HL-60/S4 treated with phorbol 12-myristate 13-acetate at 8.2 ng/mL for 4 days and 3 days (cell line): Measurements from ENCODE around the gene GPHN.
"Not testable (repeated sequence)": the region's sequence is repeated elsewhere in the genome, so short reads cannot be mapped to it uniquely, and the experiment has no call there.

ENCODE experiments used
- in situ Hi-C: fragments of 300-500 bp; cut with MboI; formaldehyde crosslinking; loops from 2 replicates; pipeline ENCODE4 v1.15.0; 2022; ENCODE audit warnings: low sequenced_read_pairs

GPHN gene

DNA sequence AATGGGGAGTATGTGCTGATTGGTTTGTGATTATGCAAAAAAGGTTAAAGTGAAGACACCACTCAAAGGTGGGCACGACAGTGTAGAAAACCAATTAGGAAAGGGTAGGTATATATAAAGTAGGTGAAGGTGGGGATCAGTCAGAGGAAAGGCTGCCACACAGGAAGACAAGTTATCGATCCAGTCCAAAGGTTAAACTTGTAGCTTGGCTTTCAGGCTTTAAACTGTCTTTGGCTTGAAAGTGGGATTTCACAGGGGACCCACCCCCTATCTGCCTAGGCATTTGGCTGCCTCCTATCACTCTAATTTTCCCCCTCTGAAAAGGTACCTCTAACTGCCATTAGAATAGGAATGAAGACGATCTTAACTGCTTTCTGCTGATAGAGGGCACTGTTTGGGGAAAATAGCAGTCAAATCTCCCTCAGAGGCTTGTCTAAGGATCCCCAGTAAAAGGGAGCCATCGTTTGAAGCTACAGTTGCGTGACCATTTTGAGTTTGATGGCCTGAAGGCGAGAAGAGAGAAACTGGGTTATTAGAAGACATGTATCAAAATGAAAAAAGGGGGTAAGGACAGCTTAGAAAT lies 250.2 kb downstream of the GPHN start:
- in situ Hi-C loops = no loop called here

DNA sequence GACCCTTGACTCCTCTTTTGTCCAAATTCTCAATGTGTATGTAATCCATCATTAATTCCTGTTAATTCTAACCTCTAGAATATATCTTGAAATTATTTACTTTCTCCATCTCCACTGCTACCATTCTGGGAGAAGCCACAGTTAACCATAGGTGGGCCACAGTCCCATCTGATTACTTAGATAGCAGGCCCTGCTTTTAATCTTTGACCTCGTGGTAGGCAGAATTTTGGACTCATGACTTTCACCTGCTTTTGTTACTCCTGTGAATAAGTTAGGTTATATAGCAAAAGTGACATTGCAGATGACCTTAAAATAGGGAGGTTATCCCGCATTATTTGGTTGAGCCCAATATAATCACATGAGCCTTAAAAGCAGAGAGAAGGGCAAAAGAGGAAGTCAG lies 264.2 kb downstream of the GPHN start:
- in situ Hi-C loops = no loop called here

DNA sequence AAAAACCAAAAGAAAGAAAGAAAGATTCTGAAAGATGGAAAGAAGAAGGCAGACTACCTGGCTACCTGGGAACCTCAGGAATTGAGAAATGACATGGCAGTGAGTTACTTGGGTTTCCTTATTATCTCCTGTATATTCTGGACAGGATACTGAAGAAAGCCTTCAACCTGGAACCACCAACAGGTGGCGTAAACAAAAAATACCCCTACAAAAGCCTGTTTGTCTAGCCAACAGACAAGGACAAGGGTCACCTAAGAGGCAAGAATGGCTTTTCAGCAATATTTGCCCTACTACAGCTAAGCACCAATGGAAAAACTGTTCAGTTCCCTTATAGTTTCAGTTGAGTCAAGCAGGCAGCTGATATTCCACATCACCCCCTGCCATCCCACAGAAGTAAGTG lies 274.9 kb downstream of the GPHN start:
- in situ Hi-C loops = no loop called here

DNA sequence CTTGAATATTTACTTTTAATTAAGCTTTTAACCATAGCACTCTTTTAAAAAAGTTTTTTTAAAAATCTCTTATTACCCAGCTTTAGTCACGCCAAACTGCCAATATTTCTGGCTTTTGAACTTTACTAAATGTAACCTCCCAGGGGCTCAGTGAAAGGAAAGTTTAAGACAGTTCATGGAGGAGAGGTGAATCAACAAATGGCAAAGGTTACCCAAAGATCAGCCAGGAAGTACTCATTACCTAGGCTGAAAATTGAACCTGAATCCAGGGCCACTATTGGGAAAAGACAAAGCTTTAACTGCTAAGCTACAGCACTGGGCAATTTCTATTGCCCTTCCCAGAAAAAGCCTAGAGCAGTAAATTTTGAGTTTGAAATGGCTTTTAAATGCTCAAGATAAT lies 282.2 kb downstream of the GPHN start:
- in situ Hi-C loops = no loop called here

DNA sequence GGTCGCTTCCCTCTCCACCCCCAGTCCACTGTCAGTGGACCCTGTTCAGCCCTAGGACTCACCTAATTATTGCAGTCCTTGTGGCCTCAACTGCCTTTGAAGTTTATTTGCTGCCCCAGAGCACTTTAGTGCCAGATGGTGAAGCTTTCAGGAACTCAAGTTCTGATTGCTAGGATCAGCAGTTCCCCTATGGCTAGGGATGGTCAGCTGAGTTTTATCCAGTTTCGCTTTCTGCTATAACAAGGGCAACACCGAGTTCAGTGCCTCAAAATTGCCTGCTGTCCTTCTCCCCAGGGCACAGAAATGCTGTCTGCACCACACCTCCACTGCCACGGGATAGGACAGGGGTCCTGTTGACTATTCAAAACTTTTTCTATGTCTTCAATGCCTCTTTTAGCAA lies 295.0 kb downstream of the GPHN start:
- in situ Hi-C loops = no loop called here

DNA sequence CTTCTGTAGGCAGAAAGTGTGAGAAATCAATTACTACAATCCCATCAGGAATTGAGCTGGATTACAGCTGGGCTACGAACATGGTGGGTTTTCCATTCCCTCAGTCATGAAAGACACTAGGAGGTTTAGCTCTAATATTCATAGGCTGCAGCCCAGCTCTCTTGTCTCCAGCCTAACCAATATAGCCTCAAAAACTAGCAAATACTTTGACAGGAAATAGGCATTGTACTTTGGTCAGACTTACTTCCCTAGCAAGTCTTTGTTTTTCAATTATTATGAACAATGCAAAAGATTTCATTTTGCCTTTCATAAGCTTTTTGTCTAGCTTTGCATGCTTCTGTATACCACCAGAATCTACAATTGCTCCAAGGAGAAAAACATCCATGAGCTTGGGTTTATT lies 296.2 kb downstream of the GPHN start:
- in situ Hi-C loops = no loop called here

DNA sequence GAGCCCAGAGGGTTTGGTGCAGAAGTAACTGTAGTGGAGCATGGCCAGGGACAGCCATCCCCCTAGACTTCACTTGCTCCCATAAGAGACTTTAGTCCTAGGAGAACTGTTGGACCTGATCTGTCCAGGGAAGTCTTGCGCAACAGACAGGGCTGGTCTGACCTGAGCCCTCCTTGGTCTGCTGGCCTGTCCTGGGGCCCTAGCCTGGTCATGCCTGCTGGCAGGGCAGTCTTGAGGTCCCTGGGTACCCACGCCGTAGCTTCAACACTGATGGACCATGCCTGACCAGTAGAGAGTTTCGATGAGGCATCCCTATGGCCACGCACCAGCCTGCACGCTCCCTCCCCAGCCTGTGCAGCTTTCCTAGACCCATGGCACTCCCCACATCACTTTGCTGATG lies 305.7 kb downstream of the GPHN start:
- in situ Hi-C loops = no loop called here

DNA sequence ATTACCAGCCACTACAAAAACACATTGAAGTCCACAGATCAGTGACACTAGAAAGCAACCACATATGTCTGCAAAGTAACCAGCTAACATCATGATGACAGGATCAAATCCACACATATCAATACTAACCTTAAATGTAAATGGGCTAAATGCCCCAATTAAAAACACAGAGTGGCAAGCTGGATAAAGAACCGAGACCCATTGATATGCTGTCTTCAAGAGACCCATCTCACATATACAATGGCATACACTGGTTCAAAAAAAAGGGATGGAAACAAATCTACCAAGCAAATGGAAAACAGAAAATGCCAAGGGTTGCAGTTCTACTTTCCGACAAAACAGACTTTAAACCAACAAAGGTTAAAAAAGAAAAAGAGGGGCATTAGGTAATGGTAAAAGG lies 307.7 kb downstream of the GPHN start:
- in situ Hi-C loops = no loop called here

DNA sequence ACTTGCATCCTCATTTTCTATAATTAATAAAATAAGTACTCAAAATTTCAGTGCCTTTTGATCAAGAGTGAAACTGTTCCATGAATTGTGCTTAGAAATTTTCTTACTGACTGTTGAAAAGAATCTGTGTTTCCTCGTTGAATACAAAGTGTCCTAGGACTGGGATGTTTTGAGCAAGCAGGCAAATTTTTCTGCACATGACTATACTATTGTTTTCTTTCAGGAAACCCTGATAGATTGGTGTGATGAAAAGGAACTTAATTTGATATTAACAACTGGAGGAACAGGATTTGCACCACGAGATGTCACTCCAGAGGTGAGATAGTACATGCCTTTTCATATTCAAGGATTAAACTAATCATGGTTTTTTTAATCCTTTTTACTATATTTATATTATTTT lies 316.3 kb downstream of the GPHN start:
- in situ Hi-C loops = no loop called here

DNA sequence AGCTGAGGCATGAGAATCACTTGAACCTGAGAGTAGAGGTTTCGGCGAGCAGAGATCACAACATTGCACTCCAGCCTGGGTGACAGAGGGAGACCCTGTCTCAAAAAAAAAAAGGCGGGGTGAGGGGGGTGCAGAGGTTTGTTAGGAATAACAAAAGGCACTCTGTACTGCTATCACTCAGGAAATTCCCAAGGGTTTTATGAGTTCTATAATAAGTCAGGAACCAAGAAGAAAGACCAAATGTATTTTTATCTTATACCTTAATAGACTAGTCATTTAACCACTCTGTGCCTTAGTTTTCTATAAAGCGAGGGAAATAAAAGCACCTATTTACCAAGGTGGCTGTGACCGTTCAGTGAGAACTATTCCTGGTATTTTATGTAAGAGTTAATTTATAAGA lies 319.2 kb downstream of the GPHN start:
- in situ Hi-C loops = no loop called here

DNA sequence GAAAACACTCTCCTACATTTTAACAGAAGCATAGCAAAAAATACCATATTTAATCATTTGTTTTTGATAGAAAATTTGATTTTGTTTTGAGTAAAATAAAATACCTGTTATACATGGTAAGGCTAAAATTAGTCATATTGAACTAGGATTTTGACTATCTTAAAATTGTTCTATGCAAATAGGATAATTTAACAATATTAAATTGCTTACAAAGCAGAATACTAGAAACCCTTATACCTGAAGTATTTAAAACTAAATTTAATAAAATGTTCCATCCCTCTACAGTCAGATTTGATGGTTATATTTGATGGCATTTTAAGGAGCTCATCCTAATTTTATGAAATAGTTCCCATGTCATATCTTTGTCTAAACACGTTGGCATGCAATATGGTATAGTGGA lies 323.2 kb downstream of the GPHN start:
- in situ Hi-C loops = no loop called here

DNA sequence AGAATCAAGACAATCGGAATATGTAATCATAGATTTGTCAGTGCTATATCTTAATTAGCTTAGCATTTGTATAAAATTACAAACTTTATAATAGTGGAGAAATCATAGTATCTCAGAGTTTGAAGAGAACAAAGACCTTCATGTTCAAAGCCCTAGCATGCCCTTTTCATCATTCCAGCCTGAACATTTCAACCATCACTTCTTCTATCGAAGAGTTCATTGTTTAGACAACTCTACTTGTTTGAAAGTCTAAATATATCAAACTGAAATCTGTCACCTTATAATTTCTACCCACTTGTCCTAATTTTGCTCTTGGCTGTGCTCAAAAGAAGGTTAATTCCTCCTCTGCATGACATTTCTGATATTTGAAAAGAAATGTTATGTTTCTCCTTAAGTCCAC lies 325.9 kb downstream of the GPHN start:
- in situ Hi-C loops = no loop called here

DNA sequence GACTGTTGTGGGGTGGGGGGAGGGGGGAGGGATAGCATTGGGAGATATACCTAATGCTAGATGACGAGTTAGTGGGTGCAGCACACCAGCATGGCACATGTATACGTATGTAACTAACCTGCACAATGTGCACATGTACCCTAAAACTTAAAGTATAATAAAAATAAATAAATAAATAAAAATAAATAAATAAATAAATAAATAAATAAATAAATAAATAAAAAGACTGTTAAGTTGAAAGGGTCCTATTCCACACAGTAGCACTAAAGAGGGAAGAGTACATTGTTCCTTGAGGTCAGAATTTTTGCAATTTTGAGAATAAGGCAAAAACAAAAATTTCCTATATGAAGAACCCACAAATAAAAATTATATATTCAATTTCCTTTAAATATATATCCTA lies 329.5 kb downstream of the GPHN start:
- in situ Hi-C loops = not testable (repeated sequence)

DNA sequence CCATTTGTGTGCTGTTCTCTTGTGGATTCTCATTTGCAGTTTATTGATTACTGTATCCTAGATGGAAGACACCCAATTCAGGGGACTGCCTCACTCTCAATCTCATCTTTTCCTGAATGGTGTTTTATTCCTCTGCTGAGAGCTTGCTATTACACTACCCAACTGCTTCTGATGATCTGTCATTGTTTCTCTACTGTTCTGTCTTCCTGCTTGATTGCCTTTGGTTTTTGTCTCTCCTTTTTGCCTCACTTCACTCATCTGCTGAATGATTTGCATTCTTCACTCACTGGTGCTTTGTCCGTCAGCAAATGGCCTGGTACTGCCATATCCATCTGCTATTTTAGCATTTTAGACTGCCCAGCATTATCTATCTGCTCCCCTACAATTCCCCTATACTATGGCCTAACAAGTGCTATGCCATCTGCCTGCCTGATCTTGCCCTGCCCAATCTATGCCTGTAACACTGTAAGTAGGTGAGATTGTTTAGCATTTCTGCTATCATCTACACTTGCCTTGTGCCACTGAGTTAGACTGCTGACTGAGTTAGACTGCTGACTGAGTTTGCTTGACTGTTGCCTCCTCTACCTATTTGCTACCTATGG lies 335.1 kb downstream of the GPHN start:
- in situ Hi-C loops = no loop called here

DNA sequence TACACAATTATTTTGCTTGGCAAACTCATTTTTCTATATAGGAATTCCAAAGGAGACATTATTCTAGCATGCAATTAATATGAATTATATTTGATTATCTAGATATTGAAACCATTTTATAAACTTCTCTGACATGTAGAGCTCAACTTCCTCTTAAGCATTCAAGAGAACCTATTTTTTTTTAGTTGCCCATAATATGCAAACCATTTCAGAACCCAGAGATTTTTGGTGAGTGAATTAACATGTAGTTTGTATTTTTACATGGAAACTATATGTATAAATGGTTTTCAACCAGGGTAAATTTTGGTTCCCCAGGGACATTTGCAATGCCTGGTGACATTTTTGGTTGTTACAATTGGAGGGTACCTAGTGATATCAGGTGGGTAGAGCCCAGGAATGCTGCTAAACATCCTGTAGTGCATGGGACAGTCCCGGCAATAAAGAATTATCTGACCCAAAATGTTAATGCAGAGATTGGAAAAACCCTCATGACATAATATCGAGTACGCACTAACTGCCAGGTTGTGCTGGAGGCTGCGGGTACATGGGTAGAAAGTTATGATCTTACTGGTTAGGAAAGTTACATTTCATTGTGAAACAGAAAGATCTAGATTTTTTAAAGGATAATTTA lies 342.4 kb downstream of the GPHN start:
- in situ Hi-C loops = no loop called here

DNA sequence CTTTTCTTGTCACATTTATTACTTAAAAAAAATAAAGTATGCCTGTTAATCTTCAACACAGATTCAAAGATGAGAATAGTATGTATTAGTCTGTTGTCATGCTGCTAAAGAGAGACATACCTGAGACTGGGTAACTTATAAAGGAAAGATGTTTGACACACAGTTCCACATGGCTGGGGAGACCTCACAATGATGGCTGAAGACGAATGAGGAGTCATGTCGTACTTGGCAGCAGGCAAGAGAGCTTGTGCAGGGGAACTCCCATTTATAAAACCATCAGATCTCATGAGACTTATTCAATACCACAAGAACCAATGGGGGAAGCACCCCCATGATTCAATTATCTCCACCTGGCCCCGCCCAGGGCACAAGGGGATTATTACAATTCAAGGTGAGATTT lies 345.4 kb downstream of the GPHN start:
- in situ Hi-C loops = no loop called here

DNA sequence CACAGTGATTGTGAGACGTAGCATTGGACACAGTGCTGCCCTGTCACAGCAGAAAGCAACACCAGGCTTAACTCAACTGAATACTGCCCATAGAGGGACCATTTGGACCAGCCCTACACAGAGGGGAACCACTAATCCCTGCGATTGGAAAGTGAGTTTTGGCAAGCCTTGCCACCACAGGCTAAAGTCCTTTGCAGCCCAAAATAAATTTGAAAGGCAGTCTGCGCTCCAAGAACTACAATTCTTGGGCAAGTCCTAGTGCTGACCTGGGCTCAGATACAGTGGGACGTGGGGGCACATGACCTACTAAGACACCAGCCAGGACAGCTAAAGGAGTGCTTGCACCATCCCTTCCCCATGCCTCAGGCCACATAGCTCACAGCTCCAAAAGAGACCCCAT lies 349.9 kb downstream of the GPHN start:
- in situ Hi-C loops = no loop called here

DNA sequence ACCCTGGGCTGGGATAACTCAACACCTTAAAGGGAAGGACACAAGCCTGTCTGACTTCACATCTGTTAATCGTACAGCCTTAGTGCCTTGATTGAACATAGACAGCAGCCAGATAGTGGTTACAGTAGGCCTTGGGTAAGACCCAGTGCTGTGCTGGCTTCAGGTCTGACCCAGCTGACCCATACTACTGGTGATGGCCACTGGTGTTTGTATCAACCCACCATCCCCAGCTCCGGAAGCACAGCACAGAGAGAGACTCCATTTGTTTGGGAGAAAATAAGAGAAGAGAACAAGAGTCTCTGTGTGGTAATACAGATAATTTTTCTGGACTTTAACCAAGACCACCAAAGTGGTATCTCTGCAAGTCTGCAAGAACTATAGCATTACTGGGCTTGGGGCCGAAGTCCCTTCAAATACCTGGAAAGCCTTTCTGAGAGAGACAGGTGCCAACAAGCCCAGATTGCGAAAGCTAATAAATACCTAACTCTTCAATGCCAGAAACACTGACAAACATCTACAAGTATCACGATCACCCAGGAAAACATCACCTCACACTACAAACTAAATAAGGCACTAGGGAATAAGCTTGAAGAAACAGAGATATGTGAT lies 351.2 kb downstream of the GPHN start:
- in situ Hi-C loops = no loop called here

DNA sequence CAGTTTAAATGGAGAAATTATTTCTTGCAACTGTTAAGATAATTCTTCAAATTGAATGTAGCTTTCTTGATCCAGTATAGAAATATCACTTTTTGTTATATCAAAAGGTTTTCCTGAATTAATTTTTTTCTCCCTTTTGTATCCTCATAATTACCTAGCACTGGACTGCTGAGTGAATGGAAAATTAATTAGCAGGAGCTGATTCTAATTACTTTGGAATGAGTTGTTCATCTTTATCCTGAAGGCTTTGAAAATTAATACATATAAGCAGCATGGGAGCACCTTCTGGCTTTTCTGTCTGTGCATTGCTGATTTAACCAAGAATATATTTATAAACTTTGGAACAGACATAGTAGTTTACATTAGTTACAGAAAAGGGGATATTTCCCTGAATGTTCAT lies 373.6 kb downstream of the GPHN start:
- in situ Hi-C loops = no loop called here

DNA sequence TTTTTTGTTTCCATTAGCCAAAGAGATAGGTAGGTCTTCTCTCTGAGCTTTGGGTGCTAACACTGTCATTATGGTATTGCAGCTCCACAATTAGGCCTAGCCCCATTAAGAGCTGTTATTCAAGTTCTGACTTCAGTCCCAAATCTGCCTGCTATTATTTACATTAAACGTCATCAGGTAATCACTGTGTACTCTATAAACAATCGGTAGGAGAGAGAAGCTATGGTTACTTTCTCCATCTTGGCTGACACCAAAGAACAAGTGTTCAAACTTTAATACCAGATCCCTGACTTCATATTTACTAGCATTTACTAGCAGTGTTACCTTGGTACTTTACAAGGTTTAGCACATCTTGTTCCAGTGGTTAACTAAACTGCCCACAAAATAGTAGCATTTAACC lies 376.2 kb downstream of the GPHN start:
- in situ Hi-C loops = no loop called here

DNA sequence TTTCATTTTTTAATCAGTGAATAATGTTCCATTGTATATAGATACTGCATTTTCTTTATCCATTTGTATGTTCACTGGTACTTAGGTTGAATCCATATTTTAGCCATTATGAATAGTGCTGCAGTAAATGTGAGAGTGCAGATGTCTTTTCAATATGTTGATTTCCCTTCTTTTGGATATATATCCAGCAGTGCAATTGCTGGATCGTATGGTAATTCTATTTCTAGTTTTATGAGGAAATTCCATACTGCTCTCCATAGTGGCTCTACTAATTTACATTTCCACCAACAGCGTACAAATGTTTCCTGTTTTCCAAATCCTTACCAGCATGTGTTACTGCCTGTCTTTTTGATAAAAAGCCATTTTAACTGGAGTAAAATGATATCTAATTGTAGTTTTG lies 392.8 kb downstream of the GPHN start:
- in situ Hi-C loops = no loop called here

DNA sequence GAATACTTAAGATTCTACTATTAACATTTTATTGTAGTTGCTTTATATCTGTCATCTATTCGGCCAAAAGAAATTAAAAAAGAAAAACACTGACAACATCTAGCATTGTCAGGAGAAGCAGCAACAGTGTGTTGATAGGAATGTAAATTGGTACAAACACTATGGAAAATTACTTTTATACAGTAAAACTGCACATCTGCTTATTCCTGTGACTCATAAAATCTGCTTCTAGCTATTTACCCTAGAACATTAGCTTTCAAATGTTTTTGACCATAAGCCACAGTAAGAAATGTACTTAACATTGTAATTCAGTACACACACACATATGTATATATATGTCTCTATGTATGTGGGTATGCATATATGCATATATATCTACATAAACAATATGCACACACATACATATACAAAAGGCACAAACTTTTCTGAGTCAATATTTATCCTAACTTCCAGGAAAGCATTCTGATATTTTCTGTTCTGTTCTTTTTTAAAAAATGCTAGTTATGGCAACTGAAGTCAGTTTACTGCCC lies 402.4 kb downstream of the GPHN start:
- in situ Hi-C loops = no loop called here
